HG02678 (cell line): ENCODE results near the gene PML.
"Not testable (repeated sequence)": the region's sequence is repeated elsewhere in the genome, so short reads cannot be mapped to it uniquely, and the experiment has no call there.

Source experiments
- ATAC-seq: cut with Tn5 transposase; IDR thresholded peaks from one replicate; pipeline ENCODE4 v1.9.1; 2021; ENCODE audit warnings: mild to moderate bottlenecking, moderate library complexity; ENCODE audit not compliant: unreplicated experiment

Gene PML

DNA sequence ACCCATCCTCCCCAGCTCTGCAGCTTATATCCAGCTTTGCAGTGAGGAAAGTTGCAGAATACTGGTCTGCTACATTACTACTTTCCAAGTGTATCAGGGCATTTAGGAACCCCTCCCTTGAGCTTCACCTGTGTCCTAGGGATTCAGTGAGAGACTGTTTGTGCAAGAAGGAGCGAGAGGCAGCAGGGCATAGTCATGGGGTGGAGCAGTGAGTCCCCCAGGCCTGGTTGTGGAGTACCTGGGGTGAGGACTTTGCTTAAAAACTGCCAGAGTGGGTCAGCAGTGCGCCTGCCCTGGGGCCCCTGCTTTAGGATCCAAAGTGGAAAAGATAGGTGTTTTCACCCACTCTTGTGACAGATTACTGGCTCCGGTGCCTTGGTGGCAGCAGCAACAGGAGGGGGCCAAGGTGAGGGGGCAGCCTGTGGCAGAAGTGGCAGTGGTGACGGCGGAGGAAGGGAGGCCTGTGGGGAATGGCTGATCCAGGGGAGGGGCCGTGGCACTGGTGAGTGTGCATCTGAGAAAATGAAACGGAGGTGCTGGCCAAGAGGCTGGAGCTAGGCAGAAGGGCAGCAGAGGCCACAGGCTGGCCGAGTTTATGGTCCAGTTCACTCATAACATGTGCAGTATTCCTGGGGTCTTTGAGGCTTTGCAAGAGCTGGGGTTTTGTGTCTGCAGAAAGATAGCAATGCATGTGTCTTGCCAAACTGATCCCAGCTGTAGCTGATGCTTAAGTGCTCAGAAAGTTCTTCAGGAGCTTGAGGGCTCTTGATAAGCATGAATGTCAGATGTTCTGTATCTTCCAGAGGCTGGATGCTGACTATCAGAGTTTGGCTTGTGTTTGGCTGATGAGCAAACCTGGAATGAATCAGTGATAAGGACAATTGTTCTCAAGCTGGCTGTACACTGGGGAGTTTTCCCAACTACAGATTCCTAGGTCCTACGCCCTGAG is 44.5 kb downstream of the PML start:
- ATAC-seq = no peak

GRCh38 chr15:74039656-74040010 is 45.1 kb downstream of the PML start:
- ATAC-seq = no peak

DNA sequence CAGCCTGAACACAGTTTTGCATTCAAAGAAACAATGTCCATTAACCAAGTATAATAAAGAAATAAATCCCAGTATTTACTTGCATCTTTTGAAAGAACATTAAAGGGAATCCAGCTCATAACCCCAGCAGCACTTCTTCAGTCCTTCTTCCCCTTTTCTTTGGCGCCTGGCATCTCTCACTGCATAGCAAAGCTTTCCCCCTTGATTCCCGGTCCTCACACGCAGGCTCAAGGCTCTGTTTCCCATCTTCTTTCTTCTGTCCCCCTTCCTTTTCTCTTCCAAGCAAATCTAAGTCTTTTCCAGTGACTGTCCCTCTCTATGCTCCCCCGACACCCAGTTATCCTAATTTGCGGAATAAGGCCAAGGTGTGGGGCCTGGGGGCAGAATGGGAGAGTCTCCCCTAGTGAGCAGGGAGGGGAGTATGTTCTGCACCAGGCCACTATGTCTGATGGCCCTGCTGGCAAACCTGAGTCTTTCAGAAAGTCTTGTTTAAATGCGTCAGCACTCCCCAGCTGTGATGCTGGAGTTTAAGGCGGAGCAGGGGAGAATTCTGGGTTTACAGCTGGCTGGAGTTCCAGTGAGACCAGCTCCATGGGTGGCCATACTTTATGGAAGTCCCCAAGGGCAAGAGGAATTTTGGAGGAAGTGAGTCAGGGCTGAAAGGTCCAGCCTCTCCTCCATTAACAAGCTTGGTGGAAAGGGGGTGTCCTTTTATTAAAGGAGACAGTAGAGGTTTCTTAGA is 45.8 kb downstream of the PML start:
- no peak for ATAC-seq

- no peak for ATAC-seq
Observed at GRCh38 chr15:74041311-74041756, 46.8 kb downstream of the PML start.

DNA sequence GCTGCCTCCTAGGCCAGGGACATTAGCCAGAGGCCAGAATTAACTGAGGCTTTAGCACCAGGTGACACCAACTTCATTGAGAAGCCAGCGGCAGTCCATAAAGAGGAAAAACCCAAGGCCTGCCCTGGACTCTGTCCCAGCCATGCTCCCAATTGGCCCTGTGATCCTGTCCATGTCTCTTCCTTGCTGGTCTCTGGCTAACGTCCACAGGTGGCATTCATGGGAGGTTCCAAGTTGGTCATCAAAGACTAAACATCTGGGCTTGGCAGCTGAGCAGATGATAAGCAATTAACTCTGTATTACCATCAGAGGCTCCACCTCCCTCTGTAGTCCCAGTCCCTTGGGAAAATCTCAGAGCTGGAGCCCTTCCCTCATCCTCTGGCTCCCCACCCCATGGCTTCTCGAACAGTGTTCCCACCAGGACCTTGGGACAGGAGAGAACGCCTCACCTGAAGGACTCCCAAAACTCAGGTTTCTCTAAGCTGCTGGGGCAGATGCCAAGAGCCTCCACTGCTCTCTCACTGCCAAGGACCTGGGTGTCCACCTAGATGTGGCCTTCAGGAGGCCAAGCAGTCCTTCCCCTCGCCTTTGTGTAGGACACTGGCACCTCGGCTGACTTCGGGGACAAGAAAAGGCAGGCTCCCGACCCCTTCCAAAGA is 47.4 kb downstream of the PML start:
- no peak for ATAC-seq

DNA sequence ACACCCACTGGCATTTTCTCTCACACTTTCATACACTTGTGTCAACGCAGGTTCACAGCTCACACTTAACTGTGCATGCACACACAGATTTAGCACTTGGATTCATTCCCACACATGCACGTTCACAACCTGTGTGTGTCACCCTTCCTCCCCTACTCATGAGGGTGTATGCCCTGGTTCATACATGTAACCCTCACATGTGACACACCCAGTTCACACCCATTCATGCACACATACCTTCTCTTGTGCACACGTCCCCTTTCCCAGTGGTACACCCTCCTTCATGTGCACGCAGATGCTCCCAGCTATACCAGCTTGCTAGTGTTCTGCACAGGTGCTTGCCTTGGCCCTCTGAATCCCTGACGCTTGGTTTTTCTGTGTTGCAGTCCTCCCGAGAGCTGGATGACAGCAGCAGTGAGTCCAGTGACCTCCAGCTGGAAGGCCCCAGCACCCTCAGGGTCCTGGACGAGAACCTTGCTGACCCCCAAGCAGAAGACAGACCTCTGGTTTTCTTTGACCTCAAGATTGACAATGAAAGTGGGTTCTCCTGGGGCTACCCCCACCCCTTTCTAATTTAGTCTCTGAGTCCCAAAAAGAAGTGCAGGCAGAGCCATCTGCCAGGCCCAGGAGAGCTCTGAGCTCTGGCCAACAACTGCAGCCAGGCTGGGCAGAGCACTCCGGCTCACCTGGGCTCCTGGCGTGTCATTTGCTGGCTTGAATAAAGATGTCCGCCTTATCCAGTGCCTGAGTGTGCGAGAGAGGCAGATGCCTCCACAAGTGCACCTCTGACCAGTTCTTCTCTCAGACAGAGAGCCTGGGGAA is 48.3 kb downstream of the PML start:
- no peak for ATAC-seq

DNA sequence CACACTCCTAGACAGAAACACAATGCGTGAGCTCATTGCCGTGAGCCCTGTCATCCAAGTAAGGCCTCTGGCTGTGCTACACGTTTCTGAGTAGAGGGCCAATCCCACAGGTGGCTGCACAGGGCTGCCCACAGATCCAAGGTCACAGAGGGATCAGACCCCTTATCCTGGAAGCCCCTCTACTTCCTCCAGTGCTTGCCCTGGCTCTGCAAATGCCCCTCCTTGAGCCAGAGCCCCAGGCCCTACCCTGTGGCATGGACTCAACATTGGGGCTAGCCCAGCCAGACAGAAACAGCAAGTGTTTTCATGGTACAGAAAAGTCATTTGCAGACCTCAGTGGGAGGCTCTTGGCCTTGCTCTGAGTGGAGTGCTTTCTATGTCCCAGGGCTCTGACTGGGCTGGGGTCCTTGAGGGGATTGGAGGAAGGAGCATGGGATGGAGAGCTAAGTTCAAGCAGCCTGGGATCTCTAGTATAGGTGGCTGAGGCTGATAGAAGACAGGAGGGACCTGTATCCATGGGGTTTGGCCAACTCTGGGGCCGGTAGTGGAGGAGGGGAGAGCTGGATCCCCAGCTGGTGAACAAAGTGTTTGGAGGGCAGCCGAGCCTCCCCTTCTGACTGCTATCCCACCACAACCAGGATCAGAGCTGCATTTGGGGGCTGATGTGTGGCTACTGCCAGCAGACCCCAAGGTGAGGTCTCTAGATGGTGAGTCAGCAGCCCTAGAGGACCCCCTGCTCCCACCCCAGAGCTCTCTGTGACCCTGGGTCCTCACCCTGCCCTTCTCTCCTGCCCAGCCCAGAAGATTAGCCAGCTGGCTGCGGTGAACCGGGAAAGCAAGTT is 49.1 kb downstream of the PML start:
- no peak for ATAC-seq

DNA sequence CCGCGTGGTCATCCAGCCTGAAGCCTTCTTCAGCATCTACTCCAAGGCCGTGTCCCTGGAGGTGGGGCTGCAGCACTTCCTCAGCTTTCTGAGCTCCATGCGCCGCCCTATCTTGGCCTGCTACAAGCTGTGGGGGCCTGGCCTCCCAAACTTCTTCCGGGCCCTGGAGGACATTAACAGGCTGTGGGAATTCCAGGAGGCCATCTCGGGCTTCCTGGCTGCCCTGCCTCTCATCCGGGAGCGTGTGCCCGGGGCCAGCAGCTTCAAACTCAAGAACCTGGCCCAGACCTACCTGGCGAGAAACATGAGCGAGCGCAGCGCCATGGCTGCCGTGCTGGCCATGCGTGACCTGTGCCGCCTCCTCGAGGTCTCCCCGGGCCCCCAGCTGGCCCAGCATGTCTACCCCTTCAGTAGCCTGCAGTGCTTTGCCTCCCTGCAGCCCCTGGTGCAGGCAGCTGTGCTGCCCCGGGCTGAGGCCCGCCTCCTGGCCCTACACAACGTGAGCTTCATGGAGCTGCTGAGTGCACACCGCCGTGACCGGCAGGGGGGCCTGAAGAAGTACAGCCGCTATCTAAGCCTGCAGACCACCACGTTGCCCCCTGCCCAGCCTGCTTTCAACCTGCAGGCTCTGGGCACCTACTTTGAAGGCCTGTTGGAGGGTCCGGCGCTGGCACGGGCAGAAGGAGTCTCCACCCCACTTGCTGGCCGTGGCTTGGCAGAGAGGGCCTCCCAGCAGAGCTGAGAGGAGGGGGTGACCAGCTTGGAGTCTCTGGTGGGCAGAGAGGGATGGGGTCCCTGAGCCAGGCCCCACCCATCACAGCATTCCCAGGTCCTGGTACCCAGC is 50.0 kb downstream of the PML start:
- no peak for ATAC-seq

DNA sequence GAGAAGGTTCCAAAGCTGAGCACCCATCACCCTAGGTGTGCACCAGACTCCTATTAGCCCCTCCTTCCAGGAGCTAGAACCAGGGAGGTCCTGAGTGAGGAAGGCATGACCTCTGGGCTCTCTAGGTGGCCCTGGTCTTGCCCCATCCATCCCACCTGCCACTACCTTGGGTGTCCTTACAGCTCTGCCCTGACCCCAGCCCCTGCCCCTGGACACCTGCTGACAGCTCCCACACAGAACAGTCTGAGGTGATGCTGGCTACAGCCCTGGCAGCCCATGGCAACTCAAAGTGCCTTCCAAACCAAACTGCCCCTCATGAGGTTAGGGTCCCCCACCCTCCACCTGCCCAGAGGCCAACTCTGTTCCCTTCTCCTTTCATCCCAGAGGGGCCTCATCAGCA is 50.7 kb downstream of the PML start:
- no peak for ATAC-seq

- no peak for ATAC-seq
Observed at GRCh38 chr15:74045636-74046274, 51.2 kb downstream of the PML start.

DNA sequence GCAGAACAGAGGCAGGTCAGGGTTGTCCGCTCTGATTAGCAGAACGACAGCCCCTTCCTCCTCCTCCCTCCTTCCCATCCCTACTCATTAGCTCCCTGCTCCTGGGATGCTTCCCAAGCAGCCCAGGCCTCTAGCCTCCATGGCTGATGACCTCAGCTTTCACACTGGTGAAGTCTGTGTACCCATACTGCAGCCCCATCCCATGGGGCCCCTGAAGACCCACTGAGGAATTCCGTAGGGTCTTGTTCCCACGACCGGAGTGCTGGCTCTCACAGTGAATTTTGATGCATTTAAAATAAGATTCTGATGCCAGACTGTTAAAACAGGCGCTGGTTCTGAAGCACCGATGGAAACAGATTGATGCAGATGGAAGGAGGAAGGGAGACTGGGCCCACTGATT is 51.8 kb downstream of the PML start:
- no peak for ATAC-seq

DNA sequence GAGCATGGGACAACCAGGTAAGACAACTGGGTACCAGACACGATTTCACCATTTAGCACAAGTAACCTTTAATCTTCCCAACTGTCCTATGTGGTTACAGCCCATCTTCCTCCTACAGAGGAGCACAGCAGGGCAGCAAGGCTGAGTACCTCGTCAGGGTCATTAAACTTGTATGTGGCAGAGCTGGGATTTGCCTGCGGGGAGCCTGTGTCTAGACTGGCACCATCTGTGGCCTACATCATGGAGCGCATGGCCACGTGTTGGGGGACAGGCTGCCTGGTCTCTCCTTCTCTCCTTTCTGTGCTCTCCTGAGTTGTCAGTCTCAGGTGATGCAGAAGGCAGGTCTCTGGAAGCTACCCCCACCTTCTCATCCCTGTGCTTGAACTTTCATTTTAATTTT is 55.6 kb downstream of the PML start:
- ATAC-seq = no peak

GRCh38 chr15:74050556-74051234 is 56.2 kb downstream of the PML start:
- ATAC-seq = no peak

GRCh38 chr15:74052271-74053260 is 58.0 kb downstream of the PML start:
- not testable (repeated sequence) for ATAC-seq

- ATAC-seq = no peak
Observed at GRCh38 chr15:74053517-74053916, 59.0 kb downstream of the PML start.

DNA sequence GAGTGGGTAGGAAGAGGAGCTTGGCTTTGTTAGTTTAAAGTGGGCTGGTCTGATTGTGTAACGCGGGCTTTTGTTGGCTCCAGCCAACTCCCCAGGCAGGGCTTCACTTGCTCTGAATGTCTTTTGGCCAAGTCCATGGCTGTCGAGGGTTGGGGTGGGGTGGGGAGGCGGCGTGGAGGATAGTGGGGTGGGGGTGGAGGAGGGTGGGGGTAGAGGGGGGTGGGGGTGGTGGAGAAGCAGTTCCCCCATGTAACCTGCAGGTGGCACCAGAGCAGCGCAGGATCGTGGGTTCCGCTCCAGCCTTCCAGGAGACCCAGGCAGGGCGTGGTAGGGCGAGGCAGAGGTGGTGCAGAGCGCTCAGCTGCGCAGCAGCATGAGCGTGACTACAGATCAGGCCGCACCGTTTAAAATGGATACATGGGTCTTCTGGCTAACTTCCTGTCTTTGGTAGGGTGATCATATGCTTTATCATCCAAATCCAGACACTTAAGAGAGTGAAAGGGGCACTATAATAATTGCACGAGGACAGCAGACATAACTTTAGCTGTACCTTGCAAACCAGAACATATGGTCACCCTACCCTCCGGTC is 59.5 kb downstream of the PML start:
- no peak for ATAC-seq
